SU-DHL-6 (cell line): Measurements from ENCODE around the gene CARD10.

Experiments used
- H2AFZ ChIP-seq: fragments of 200-600 bp; sonication (generic); 2 replicates; pipeline ENCODE4 v1.6.1; 2014; ENCODE audit warnings: low read depth, mild to moderate bottlenecking, moderate library complexity, mixed read lengths, antibody characterized with exemption, low read length; ENCODE audit not compliant: severe bottlenecking
- H3F3A ChIP-seq: fragments of 200-600 bp; shearing (Covaris generic); 2 replicates; pipeline ENCODE4 v1.6.0; 2016; ENCODE audit warnings: antibody characterized with exemption, mild to moderate bottlenecking; ENCODE audit not compliant: insufficient read depth
- H3K27ac ChIP-seq: fragments of 200-600 bp; sonication (generic); 2 replicates; pipeline ENCODE4 v1.5.1; 2016; ENCODE audit warnings: low read depth, mild to moderate bottlenecking, low read length, moderate library complexity, mixed read lengths
- H3K27me3 ChIP-seq: fragments of 200-600 bp; sonication (generic), shearing (Covaris generic); 2 replicates; pipeline ENCODE4 v1.6.0; 2014; ENCODE audit warnings: mild to moderate bottlenecking, low read length
- H3K36me3 ChIP-seq: fragments of 200-600 bp; sonication (generic); 2 replicates; pipeline ENCODE4 v1.6.1; 2014; ENCODE audit warnings: mild to moderate bottlenecking, low read length, mixed read lengths
- H3K4me2 ChIP-seq: fragments of 300-600, 200-600 bp; shearing (Covaris generic), sonication (generic); 2 replicates; pipeline ENCODE4 v1.6.0; 2014; ENCODE audit warnings: low read length, low read depth, mild to moderate bottlenecking; ENCODE audit not compliant: poor library complexity, severe bottlenecking
- H3K4me3 ChIP-seq: fragments of 200-600 bp; sonication (generic); 2 replicates; pipeline ENCODE4 v1.5.1; 2014; ENCODE audit warnings: antibody characterized with exemption, low read length, mild to moderate bottlenecking, mixed read lengths; ENCODE audit not compliant: insufficient read depth, poor library complexity, severe bottlenecking
- H3K79me2 ChIP-seq: fragments of 200-600 bp; sonication (generic); 2 replicates; pipeline ENCODE4 v1.6.1; 2014; ENCODE audit warnings: mild to moderate bottlenecking, low read length, moderate library complexity; ENCODE audit not compliant: insufficient read depth
- H3K9ac ChIP-seq: fragments of 200-600 bp; sonication (generic); 2 replicates; pipeline ENCODE4 v1.7.0; 2014; ENCODE audit warnings: mild to moderate bottlenecking, low read length
- H3K9me2 ChIP-seq: fragments of 200-600 bp; sonication (generic); replicated peaks from 2 replicates; pipeline ENCODE4 v1.6.1; 2014; ENCODE audit warnings: low read length; ENCODE audit not compliant: insufficient read depth
- H3K9me3 ChIP-seq: fragments of 200-600 bp; sonication (generic); 2 replicates; pipeline ENCODE4 v1.6.1; 2014; ENCODE audit warnings: low read length, mixed read lengths; ENCODE audit not compliant: insufficient read depth
- H4K20me1 ChIP-seq: fragments of 200-600 bp; sonication (generic); 2 replicates; pipeline ENCODE4 v1.6.1; 2014; ENCODE audit warnings: low read depth, mild to moderate bottlenecking, antibody characterized with exemption, low read length, moderate library complexity, mixed read lengths
- EZH2phosphoT487 ChIP-seq: fragments of 200-600 bp; sonication (generic), shearing (Covaris generic); conservative IDR thresholded peaks from 2 replicates; pipeline ENCODE4 v1.6.1; 2018; ENCODE audit warnings: mild to moderate bottlenecking, antibody characterized with exemption, low read length, moderate library complexity, mixed read lengths
- TF ChIP-seq, protein P1 (sequence below): fragments of 200-600 bp; sonication (generic); IDR thresholded peaks from one replicate; pipeline ENCODE4 v1.5.1; 2017; ENCODE audit warnings: antibody characterized with exemption, mild to moderate bottlenecking, low read length, moderate library complexity; ENCODE audit not compliant: insufficient read depth, poor library complexity, severe bottlenecking

CARD10 gene

DNA sequence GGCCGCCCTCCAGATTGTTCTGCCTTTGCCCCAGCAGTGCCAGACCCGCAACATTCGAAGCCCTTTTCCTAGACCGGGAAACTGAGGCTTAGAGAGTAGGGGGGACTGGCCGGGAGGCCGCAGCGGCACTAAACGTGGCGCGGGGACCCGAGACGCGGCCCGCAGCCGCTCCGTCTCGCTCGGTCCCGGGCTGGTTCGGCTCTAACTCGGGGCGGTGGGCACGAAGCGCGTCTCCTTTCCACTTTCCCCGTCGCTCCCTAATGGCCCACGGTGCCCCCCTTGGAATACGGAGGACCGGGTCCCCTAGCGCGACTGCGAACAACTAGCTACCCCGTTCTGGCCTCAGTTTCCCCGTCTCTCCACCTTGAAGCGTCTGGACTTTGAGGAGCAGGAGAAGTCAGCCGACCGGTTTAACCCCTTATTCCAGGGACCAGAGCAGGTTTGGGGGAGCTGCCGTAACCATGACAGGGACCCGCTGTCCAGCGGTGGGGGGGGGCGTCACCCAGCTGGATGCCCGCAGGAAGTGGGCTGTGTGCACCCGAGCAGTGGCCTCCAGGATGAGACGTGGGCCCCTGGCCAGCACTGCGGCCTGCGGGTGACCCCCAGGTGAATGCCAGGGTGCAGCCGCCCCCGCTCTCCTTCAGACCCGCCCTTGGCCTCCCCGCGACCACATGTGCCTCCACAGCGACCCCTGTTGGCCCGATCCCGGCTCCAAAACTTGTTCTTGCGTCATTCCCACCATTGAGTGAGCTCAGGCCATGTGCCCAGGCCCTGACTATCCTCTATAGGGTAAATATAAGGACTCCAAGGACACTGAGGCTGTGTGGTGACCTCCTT is 42.2 kb upstream of the CARD10 start:
- H2AFZ ChIP-seq, result no peak overlapping the region
- no peaks in the 10 kb centered on the region for H3K36me3 ChIP-seq
- H3K4me2 ChIP-seq, result no peak overlapping the region
- no peaks in the 10 kb centered on the region for H3K27me3 ChIP-seq
- H4K20me1 ChIP-seq, result no peaks in the 10 kb centered on the region
- H3K27ac ChIP-seq, result no peak overlapping the region
- H3K9me2 ChIP-seq, result no peaks in the 10 kb centered on the region
- no peaks in the 10 kb centered on the region for H3K9me3 ChIP-seq
- TF ChIP-seq EZH2phosphoT487, result no peak
- TF ChIP-seq, protein P1, sequence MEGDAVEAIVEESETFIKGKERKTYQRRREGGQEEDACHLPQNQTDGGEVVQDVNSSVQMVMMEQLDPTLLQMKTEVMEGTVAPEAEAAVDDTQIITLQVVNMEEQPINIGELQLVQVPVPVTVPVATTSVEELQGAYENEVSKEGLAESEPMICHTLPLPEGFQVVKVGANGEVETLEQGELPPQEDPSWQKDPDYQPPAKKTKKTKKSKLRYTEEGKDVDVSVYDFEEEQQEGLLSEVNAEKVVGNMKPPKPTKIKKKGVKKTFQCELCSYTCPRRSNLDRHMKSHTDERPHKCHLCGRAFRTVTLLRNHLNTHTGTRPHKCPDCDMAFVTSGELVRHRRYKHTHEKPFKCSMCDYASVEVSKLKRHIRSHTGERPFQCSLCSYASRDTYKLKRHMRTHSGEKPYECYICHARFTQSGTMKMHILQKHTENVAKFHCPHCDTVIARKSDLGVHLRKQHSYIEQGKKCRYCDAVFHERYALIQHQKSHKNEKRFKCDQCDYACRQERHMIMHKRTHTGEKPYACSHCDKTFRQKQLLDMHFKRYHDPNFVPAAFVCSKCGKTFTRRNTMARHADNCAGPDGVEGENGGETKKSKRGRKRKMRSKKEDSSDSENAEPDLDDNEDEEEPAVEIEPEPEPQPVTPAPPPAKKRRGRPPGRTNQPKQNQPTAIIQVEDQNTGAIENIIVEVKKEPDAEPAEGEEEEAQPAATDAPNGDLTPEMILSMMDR, result peak; percentile 48
- H3K79me2 ChIP-seq, result no peaks in the 10 kb centered on the region
- no peak overlapping the region for H3K9ac ChIP-seq
- no peak overlapping the region for H3K4me3 ChIP-seq
- no peaks in the 10 kb centered on the region for H3F3A ChIP-seq

DNA sequence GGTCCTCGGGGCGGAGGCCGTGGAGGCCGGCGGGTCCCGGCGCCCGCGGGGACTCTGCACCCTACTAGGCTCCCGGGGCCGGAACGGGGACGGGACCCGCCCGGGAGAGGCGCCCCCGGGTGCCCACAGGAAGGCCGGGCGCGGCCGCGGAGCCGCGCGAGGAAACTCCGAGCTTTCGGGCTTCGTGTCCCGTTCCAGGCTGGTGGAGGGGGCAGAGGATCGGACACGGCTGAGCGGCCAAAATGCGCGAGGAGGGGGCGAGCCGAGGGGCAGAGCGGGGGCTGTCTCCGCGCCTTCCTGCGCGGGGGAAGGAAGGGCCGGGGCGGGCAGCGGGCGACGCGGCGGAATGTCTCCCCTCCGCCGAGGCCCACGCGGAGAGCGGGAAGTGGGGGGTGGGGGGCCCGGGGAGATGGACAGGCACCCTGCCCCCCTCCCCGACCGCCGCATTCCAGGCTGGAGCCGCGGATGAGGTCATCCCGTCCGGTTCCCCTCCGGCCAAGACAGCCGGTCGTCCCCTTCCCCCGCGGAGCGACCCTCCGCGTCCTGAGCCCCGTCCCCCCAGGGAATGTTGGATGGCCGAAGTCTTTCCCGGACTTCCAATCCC is 41.5 kb upstream of the CARD10 start:
- H3K36me3 ChIP-seq, result no peaks in the 10 kb centered on the region
- H3K27ac ChIP-seq, result no peak overlapping the region
- no peaks in the 10 kb centered on the region for H3K79me2 ChIP-seq
- no peaks in the 10 kb centered on the region for H3K27me3 ChIP-seq
- H3K4me2 ChIP-seq, result no peak overlapping the region
- no peak overlapping the region for H3K4me3 ChIP-seq
- H4K20me1 ChIP-seq, result no peaks in the 10 kb centered on the region
- H3F3A ChIP-seq, result no peaks in the 10 kb centered on the region
- no peak overlapping the region for H2AFZ ChIP-seq
- H3K9me3 ChIP-seq, result no peaks in the 10 kb centered on the region
- H3K9ac ChIP-seq, result no peak overlapping the region
- no peak for TF ChIP-seq EZH2phosphoT487
- TF ChIP-seq, protein P1, result no peak
- H3K9me2 ChIP-seq, result no peaks in the 10 kb centered on the region

DNA sequence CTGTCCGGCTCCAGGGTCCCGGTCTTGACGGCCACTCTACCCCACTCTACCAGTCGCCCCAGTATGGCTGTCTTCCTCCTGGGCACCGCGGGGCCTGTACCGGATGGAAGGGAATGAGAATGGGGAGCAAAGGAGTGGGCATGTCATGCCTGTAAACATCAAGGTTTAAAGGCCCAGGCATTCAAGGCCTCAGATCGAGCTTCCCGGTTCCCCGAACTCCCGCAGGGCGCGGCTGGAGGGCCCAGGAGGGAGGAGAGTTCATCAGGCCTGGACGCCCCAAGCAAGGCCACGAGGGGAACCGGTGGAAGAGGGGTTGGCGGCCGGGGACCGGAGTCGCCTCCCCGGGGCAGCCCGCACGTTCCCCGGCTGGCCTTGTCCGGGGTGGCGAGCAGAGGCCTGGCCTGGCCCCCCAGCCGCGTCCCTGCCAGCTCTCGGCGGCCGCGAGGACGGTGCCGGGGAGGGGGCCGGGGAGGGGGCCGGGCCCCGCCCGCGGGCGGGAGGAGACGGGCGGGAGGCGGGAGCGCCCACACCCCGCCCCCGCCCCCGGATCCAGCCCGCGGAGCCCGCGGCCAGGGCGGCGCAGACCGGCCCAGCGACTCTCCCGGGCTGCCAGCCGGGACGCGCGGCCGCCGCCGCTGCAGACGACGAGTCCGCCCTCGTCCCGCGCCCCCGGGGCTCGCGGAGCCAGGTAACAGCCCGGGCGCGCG is 40.8 kb upstream of the CARD10 start, which contains the start of gene CDC42EP1:
Gene CDC42EP1 (plus strand): TSS at position 580 of the 707 bp plus-strand sequence. CDS start 5,870 bp downstream, outside the sequence.
- no peak within 1 kb of the TSS for H3K4me2 ChIP-seq
- no peak within 1 kb of the TSS for H3K9ac ChIP-seq
- H3K27me3 ChIP-seq, result no peaks in the 10 kb centered on the region
- no peaks in the 10 kb centered on the region for H3K9me3 ChIP-seq
- no peak for TF ChIP-seq EZH2phosphoT487
- TF ChIP-seq, protein P1, result no peak
- H3K9me2 ChIP-seq, result no peaks in the 10 kb centered on the region
- H3K79me2 ChIP-seq, result no peaks in the 10 kb centered on the region
- H3F3A ChIP-seq, result no peaks in the 10 kb centered on the region
- H3K27ac ChIP-seq, result no peak within 1 kb of the TSS
- H3K36me3 ChIP-seq, result no peaks in the 10 kb centered on the region
- no peaks in the 10 kb centered on the region for H4K20me1 ChIP-seq
- H3K4me3 ChIP-seq, result no peak within 1 kb of the TSS
- H2AFZ ChIP-seq, result no peak within 1 kb of the TSS
